IMR-90 (cell line): Measurements from ENCODE around the gene ARHGAP45. TPM values are rescaled to one million over a fixed set of nuclear protein-coding genes. Genes with fewer than 3 reads are reported as not detected.

Source experiments
- ATAC-seq: fragments of 200-7000 bp; cut with Tn5 transposase; 2 replicates; pipeline ENCODE4 v1.9.1; 2020; ENCODE audit warnings: low read depth, mild to moderate bottlenecking, moderate library complexity
- BruUV-seq: library from RNA; stranded (reverse); fragments of 400-500 nt; replicated peaks from 2 replicates; lab custom pipeline; 2021; lab: Mats Ljungman, UMichigan
- CTCF ChIA-PET: fragments of 300-600 bp; formaldehyde crosslinking; extraction: SDS; loops from one replicate; lab custom pipeline; 2021; ENCODE audit warnings: antibody characterized with exemption; lab: Yijun Ruan, JAX
- POLR2A ChIA-PET: fragments of 300-600 bp; sonication (Branson Sonifier 250); formaldehyde crosslinking; loops from one replicate; lab custom pipeline; 2022; ENCODE audit warnings: antibody characterized with exemption; ENCODE audit not compliant: unreplicated experiment; lab: Charles Lee
- DNase-seq: peaks from one replicate; pipeline ENCODE4 v3.0.0; 2013
- H2AFZ ChIP-seq: replicated peaks from 2 replicates; pipeline ENCODE3; 2013; ENCODE audit warnings: low read length, mild to moderate bottlenecking; ENCODE audit not compliant: poor library complexity
- H2AK5ac ChIP-seq: 2 replicates; pipeline ENCODE4 v1.6.1; 2013; ENCODE audit warnings: low read depth, low read length, inconsistent platforms
- H2AK9ac ChIP-seq: replicated peaks from 2 replicates; pipeline ENCODE3; 2013; ENCODE audit warnings: mild to moderate bottlenecking, low read depth, low read length, moderate library complexity; ENCODE audit not compliant: poor library complexity
- H2BK120ac ChIP-seq: 2 replicates; pipeline ENCODE4 v1.6.1; 2013; ENCODE audit warnings: low read depth, low read length, inconsistent platforms
- H2BK15ac ChIP-seq: 3 replicates; pipeline ENCODE4 v1.6.1; 2013; ENCODE audit warnings: low read depth, low read length, inconsistent platforms
- H2BK20ac ChIP-seq: 2 replicates; pipeline ENCODE4 v1.6.1; 2013; ENCODE audit warnings: low read depth, mild to moderate bottlenecking, inconsistent platforms, low read length, moderate library complexity
- H2BK5ac ChIP-seq: 2 replicates; pipeline ENCODE4 v1.6.1; 2013; ENCODE audit warnings: mild to moderate bottlenecking, low read depth, low read length, inconsistent platforms; ENCODE audit not compliant: poor library complexity, severe bottlenecking
- H3K14ac ChIP-seq: replicated peaks from 2 replicates; pipeline ENCODE4 v1.6.1; 2013; ENCODE audit warnings: low read depth, low read length, inconsistent platforms
- H3K18ac ChIP-seq: 2 replicates; pipeline ENCODE4 v1.6.1; 2013; ENCODE audit warnings: low read depth, low read length, control low read depth
- H3K23ac ChIP-seq: 2 replicates; pipeline ENCODE4 v1.6.1; 2013; ENCODE audit warnings: low read depth, low read length, inconsistent platforms
- H3K27ac ChIP-seq: 2 replicates; pipeline ENCODE4 v1.5.1; 2013; ENCODE audit warnings: mild to moderate bottlenecking, control low read depth, low read length; ENCODE audit not compliant: insufficient read depth
- H3K27me3 ChIP-seq: 2 replicates; pipeline ENCODE4 v1.6.1; 2013; ENCODE audit warnings: low read length; ENCODE audit not compliant: control insufficient read depth, insufficient read depth
- H3K36me3 ChIP-seq: 2 replicates; pipeline ENCODE4 v1.6.1; 2013; ENCODE audit warnings: low read length, mixed read lengths; ENCODE audit not compliant: control insufficient read depth, insufficient read depth
- H3K4ac ChIP-seq: 2 replicates; pipeline ENCODE4 v1.6.1; 2013; ENCODE audit warnings: low read depth, low read length, inconsistent platforms
- H3K4me1 ChIP-seq: 2 replicates; pipeline ENCODE4 v1.6.1; 2013; ENCODE audit warnings: low read length, mixed read lengths; ENCODE audit not compliant: control insufficient read depth, insufficient read depth
- H3K4me2 ChIP-seq: 2 replicates; pipeline ENCODE4 v1.6.1; 2013; ENCODE audit warnings: low read depth, mild to moderate bottlenecking, control low read depth, low read length, moderate library complexity
- H3K4me3 ChIP-seq: 2 replicates; pipeline ENCODE4 v1.5.1; 2013; ENCODE audit warnings: low read depth, mild to moderate bottlenecking, control low read depth, low read length, moderate library complexity; ENCODE audit not compliant: insufficient read depth
- H3K56ac ChIP-seq: 2 replicates; pipeline ENCODE4 v1.6.1; 2013; ENCODE audit warnings: low read length, inconsistent platforms; ENCODE audit not compliant: insufficient read depth; ENCODE audit errors: extremely low read depth
- H3K79me1 ChIP-seq, 2 experiments: 2 replicates each; pipeline ENCODE4 v1.6.1; 2013; ENCODE audit warnings: low read length in 2 of 2, inconsistent platforms in 1 of 2, low read depth in 1 of 2
- H3K9ac ChIP-seq: 2 replicates; pipeline ENCODE4 v1.6.1; 2013; ENCODE audit warnings: low read depth, low read length, control low read depth
- H3K9me1 ChIP-seq: 2 replicates; pipeline ENCODE4 v1.6.1; 2013; ENCODE audit warnings: low read length, inconsistent platforms; ENCODE audit not compliant: insufficient read depth
- H3K9me3 ChIP-seq: 2 replicates; pipeline ENCODE4 v1.6.1; 2013; ENCODE audit warnings: low read length; ENCODE audit not compliant: control insufficient read depth, insufficient read depth
- H4K20me1 ChIP-seq: 2 replicates; pipeline ENCODE4 v1.6.1; 2013; ENCODE audit warnings: low read length, inconsistent platforms; ENCODE audit not compliant: insufficient read depth
- H4K5ac ChIP-seq: 2 replicates; pipeline ENCODE4 v1.6.1; 2013; ENCODE audit warnings: mild to moderate bottlenecking, low read depth, low read length, control low read depth
- H4K8ac ChIP-seq, 2 experiments: 2 replicates each; pipeline ENCODE4 v1.6.1; 2013; ENCODE audit warnings: low read depth in 2 of 2, low read length in 2 of 2, control low read depth in 1 of 2, inconsistent platforms in 1 of 2
- H4K91ac ChIP-seq: 2 replicates; pipeline ENCODE4 v1.6.1; 2013; ENCODE audit warnings: low read depth, low read length, inconsistent platforms; ENCODE audit not compliant: insufficient read depth
- BHLHE40 ChIP-seq: fragments of 150-350 bp; IDR thresholded peaks from 2 replicates; pipeline ENCODE4 v1.6.1; 2016; ENCODE audit warnings: mild to moderate bottlenecking, low read depth, low read length
- CEBPB ChIP-seq: IDR thresholded peaks from 2 replicates; pipeline ENCODE4 v1.6.1; 2012; ENCODE audit warnings: low read depth, low read length, improper control_type of control experiment
- CHD1 ChIP-seq: IDR thresholded peaks from 2 replicates; pipeline ENCODE4 v1.6.1; 2012; ENCODE audit warnings: low read depth, low read length, improper control_type of control experiment
- FOS ChIP-seq: fragments of 150-350 bp; IDR thresholded peaks from 2 replicates; pipeline ENCODE4 v1.6.1; 2016; ENCODE audit warnings: low read depth, low read length
- MAFK ChIP-seq: IDR thresholded peaks from 2 replicates; pipeline ENCODE4 v1.6.1; 2012; ENCODE audit warnings: low read depth, low read length, improper control_type of control experiment
- MAZ ChIP-seq: IDR thresholded peaks from 2 replicates; pipeline ENCODE4 v1.6.1; 2012; ENCODE audit warnings: low read depth, mild to moderate bottlenecking, low read length, improper control_type of control experiment, moderate library complexity, borderline replicate concordance
- MXI1 ChIP-seq: IDR thresholded peaks from 2 replicates; pipeline ENCODE4 v1.6.1; 2012; ENCODE audit warnings: low read depth, mild to moderate bottlenecking, low read length, moderate library complexity, borderline replicate concordance
- NFE2L2 ChIP-seq: fragments of 150-350 bp; IDR thresholded peaks from 2 replicates; pipeline ENCODE4 v1.6.1; 2016; ENCODE audit warnings: low read depth, mild to moderate bottlenecking, low read length
- POLR2A ChIP-seq: IDR thresholded peaks from 2 replicates; pipeline ENCODE4 v1.6.1; 2012; ENCODE audit warnings: mild to moderate bottlenecking, low read depth, low read length
- RAD21 ChIP-seq: IDR thresholded peaks from 2 replicates; pipeline ENCODE4 v1.6.1; 2012; ENCODE audit warnings: low read length, improper control_type of control experiment
- RCOR1 ChIP-seq: IDR thresholded peaks from 2 replicates; pipeline ENCODE4 v1.6.1; 2012; ENCODE audit warnings: mild to moderate bottlenecking, low read length, improper control_type of control experiment; ENCODE audit not compliant: insufficient replicate concordance
- RFX5 ChIP-seq: IDR thresholded peaks from 2 replicates; pipeline ENCODE4 v1.8.0; 2012; ENCODE audit warnings: low read depth, mild to moderate bottlenecking, low read length, moderate library complexity
- SMC3 ChIP-seq: fragments of 150-350 bp; IDR thresholded peaks from 2 replicates; pipeline ENCODE4 v1.6.1; 2016; ENCODE audit warnings: low read depth, mild to moderate bottlenecking, antibody characterized with exemption, low read length, moderate library complexity
- WGBS, 2 experiments: methylation state at CpG; one replicate each; pipeline versions ENCODE4 v1.1.5 to v1.1.7; 2013; ENCODE audit warnings: missing lambda C conversion rate in 2 of 2; ENCODE audit not compliant: insufficient read length in 1 of 2; ENCODE audit errors: extremely low coverage in 2 of 2; 5-methylcytosine and 5-hydroxymethylcytosine counted together
- dilution Hi-C: fragments of 300-500 bp; cut with HindIII; formaldehyde crosslinking; loops from one replicate; pipeline ENCODE4 v1.14.3; 2018; ENCODE audit warnings: low sequenced_read_pairs; ENCODE audit not compliant: unreplicated experiment
- in situ Hi-C: fragments of 300-500 bp; cut with MboI; formaldehyde crosslinking; loops from 3 replicates; pipeline ENCODE4 v1.14.3; 2019; ENCODE audit warnings: low sequenced_read_pairs, inconsistent platforms, mixed read lengths
- intact Hi-C: fragments of 100-400 bp; cut with micrococcal nuclease; formaldehyde crosslinking; loops from 2 replicates; pipeline ENCODE4 v1.10.0; 2022
- polyA plus RNA-seq, 3 experiments: library from polyadenylated mRNA; depleted of rRNA; stranded (reverse); fragments of >200 nt; gene quantifications; 2 replicates each; pipeline ENCODE4 v1.2.3, GENCODE V29; 2012; ENCODE audit warnings: low replicate concordance in 1 of 3
- total RNA-seq: library from RNA; depleted of rRNA; stranded (reverse); fragments of >200 nt; gene quantifications from 2 replicates; pipeline ENCODE4 v1.2.3, GENCODE V29; 2012
- TF ChIP-seq, protein P1 (sequence below): conservative IDR thresholded peaks from 2 replicates; pipeline ENCODE4 v1.5.1; 2012; ENCODE audit warnings: mild to moderate bottlenecking, low read depth, low read length, improper control_type of control experiment
- TF ChIP-seq, protein P2 (sequence below): fragments of 150-350 bp; IDR thresholded peaks from 2 replicates; pipeline ENCODE4 v1.6.1; 2016; ENCODE audit warnings: low read depth, mild to moderate bottlenecking, low read length, moderate library complexity, borderline replicate concordance
- TF ChIP-seq, protein P3 (sequence below): fragments of 150-350 bp; IDR thresholded peaks from 2 replicates; pipeline ENCODE4 v1.6.1; 2017; ENCODE audit warnings: mild to moderate bottlenecking, antibody characterized with exemption, low read length, low read depth

ARHGAP45 gene
- total and polyA plus RNA-seq, 2 of the 4 experiments (the other 2 are of a cell fraction): 1.3 to 1.7 TPM

DNA sequence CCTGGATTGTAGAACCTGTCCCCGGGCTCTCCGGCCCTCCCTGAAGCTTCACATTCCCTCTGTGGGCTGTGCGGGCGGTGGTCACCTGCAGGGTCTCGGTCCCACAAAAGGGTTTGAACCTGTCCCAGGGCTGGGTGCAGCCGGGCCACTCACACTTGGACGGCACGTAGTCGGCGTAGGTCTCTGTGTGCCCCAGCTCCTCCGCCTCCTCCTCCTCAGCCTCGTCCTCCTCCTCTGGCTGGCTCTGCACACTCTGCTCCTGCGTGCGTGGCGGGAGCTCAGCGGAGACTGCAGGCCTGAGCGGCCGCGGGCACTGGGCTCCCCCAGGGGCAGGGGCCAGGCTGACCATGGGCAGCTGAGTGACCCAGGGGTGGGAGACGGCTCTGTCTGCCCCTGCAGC, 56.4 kb downstream of the ARHGAP45 start:
- H3K9me3 ChIP-seq: no peaks in the 10 kb centered on the region
- no TSS peak for BruUV-seq

More for the DNA sequence above, 56.4 kb downstream of the ARHGAP45 start:
- CTCF ChIA-PET: interaction anchor here (1.2 kb wide), 1 partner anchor 10 kb away, joined by 4 read pairs; no protein-coding TSS in a partner anchor
- Histone ChIP-seq H2BK5ac (no peak overlapping the region), H4K20me1 (peaks cover 27% of the 10 kb centered on the region), H2AK9ac (no peak overlapping the region), H2BK120ac (no peak overlapping the region), H2AK5ac (no peak overlapping the region), H3K27ac (no peak overlapping the region), H3K18ac (no peak overlapping the region), H2BK15ac (no peak overlapping the region), H2AFZ (no peak overlapping the region), H3K79me1 (peaks cover 21 to 69% of the 10 kb centered on the region in 2 experiments), H3K56ac (no peak overlapping the region), H3K4me1 (peaks cover 7% of the 10 kb centered on the region), H4K8ac (no peak overlapping the region), H4K5ac (no peak overlapping the region), H3K4me2 (no peak overlapping the region), H3K4me3 (no peak overlapping the region), H3K27me3 (no peaks in the 10 kb centered on the region), H3K9me1 (peaks cover 8% of the 10 kb centered on the region; the same call in 1 of the 2 replicates), H2BK20ac (no peak overlapping the region), H3K4ac (no peak overlapping the region), H3K36me3 (peaks cover 91% of the 10 kb centered on the region), H3K14ac (no peak overlapping the region), H3K23ac (no peak overlapping the region), H3K9ac (no peak overlapping the region), H4K91ac (no peak overlapping the region)
- WGBS, 2 experiments: 98% methylated on average over 10 of the region's 20 CpGs; no CpG with 5 or more reads in 1 of the 2 experiments
- POLR2A ChIA-PET: interaction anchor here (0.9 kb wide), 1 partner anchor 54 kb away, joined by 5 read pairs; no protein-coding TSS in a partner anchor
- TF ChIP-seq CEBPB: no peak
- TF ChIP-seq CHD1: no peak
- TF ChIP-seq, protein P1, sequence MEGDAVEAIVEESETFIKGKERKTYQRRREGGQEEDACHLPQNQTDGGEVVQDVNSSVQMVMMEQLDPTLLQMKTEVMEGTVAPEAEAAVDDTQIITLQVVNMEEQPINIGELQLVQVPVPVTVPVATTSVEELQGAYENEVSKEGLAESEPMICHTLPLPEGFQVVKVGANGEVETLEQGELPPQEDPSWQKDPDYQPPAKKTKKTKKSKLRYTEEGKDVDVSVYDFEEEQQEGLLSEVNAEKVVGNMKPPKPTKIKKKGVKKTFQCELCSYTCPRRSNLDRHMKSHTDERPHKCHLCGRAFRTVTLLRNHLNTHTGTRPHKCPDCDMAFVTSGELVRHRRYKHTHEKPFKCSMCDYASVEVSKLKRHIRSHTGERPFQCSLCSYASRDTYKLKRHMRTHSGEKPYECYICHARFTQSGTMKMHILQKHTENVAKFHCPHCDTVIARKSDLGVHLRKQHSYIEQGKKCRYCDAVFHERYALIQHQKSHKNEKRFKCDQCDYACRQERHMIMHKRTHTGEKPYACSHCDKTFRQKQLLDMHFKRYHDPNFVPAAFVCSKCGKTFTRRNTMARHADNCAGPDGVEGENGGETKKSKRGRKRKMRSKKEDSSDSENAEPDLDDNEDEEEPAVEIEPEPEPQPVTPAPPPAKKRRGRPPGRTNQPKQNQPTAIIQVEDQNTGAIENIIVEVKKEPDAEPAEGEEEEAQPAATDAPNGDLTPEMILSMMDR: no peak
- TF ChIP-seq RFX5: no peak
- TF ChIP-seq, protein P2, sequence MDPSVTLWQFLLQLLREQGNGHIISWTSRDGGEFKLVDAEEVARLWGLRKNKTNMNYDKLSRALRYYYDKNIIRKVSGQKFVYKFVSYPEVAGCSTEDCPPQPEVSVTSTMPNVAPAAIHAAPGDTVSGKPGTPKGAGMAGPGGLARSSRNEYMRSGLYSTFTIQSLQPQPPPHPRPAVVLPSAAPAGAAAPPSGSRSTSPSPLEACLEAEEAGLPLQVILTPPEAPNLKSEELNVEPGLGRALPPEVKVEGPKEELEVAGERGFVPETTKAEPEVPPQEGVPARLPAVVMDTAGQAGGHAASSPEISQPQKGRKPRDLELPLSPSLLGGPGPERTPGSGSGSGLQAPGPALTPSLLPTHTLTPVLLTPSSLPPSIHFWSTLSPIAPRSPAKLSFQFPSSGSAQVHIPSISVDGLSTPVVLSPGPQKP: no peak
- TF ChIP-seq MAZ: no peak
- TF ChIP-seq FOS: no peak
- no peak for TF ChIP-seq BHLHE40
- TF ChIP-seq RAD21: no peak
- TF ChIP-seq RCOR1: no peak
- TF ChIP-seq, protein P3, sequence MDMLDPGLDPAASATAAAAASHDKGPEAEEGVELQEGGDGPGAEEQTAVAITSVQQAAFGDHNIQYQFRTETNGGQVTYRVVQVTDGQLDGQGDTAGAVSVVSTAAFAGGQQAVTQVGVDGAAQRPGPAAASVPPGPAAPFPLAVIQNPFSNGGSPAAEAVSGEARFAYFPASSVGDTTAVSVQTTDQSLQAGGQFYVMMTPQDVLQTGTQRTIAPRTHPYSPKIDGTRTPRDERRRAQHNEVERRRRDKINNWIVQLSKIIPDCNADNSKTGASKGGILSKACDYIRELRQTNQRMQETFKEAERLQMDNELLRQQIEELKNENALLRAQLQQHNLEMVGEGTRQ: no peak
- no peak for TF ChIP-seq NFE2L2
- no peak for TF ChIP-seq POLR2A
- no peak for TF ChIP-seq MAFK
- no peak for TF ChIP-seq SMC3
- TF ChIP-seq MXI1: no peak
- intact Hi-C loops: no loop called here
- dilution Hi-C loops: no loop called here
- DNase-seq (no peak), ATAC-seq (no peak)
- in situ Hi-C loops: no loop called here
